SK-N-SH treated with all-trans-retinoic acid at 6 μM for 48 hours (cell line): ENCODE measurements around the gene ACTL10.

Source experiments
- POU6F1 ChIP-seq: fragments of 250-450 bp; sonication (Bioruptor Pico); IDR thresholded peaks from 2 replicates; pipeline ENCODE4 v1.8.0; 2021; ENCODE audit warnings: low read depth, mild to moderate bottlenecking, moderate library complexity, borderline replicate concordance
- RARB ChIP-seq: fragments of 250-450 bp; sonication (Bioruptor Pico); IDR thresholded peaks from 2 replicates; pipeline ENCODE4 v1.8.0; 2021; ENCODE audit warnings: mild to moderate bottlenecking, moderate library complexity
- TSHZ2 ChIP-seq: fragments of 250-450 bp; sonication (Bioruptor Pico); IDR thresholded peaks from 2 replicates; pipeline ENCODE4 v1.5.0; 2020; ENCODE audit warnings: mild to moderate bottlenecking, moderate library complexity
- ZNF8 ChIP-seq: fragments of 450-650 bp; formaldehyde crosslinking; IDR thresholded peaks from 2 replicates; pipeline ENCODE4 v1.5.0; 2020; ENCODE audit warnings: mild to moderate bottlenecking, moderate library complexity

- TF ChIP-seq TSHZ2 (CRISPR knock-in tag) (no peak), RARB (CRISPR knock-in tag) (no peak), ZNF8 (CRISPR knock-in tag) (no peak), POU6F1 (CRISPR knock-in tag) (no peak)
These were observed 40.6 kb upstream of the ACTL10 start for GRCh38 chr20:33626190-33626589.
